ENCODE measurements around the gene ARHGEF7. TPM values are rescaled to one million over a fixed set of nuclear protein-coding genes. Genes with fewer than 3 reads are reported as not detected.

ARHGEF7 gene
- total RNA-seq, 1 donor from 2014 or later: 73.7 TPM

DNA sequence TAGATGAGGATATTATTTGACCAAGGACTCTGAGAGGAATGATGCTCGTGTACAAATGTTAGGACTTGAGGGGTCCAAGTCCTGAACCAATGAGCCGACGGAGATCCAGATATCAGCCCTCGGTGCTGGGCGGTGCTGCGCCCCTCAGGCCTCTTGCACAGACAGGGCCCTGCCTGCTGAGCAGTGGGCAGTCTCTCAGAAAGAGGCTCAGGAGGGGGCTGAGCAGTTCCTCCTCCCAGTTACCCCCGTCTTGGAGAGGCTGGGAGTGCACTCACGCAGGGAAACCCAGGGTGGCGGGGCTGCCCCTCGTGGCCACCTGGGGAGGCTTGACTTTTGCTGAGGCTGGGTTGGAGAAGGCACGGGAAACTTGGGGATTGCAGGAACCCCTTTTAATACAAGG is 223.7 kb downstream of the ARHGEF7 start:
- H3K27me3 Mint-ChIP-seq (ENCODE audit: low read depth, unreplicated experiment): peaks cover 3% of the 10 kb centered on the region
- peaks cover 26% of the 10 kb centered on the region for H3K36me3 Mint-ChIP-seq (ENCODE audit: low read depth, unreplicated experiment)
- H3K9me3 Mint-ChIP-seq (ENCODE audit: unreplicated experiment): peaks cover 15% of the 10 kb centered on the region
- Histone ChIP-seq H3K4me3 (ENCODE audit: insufficient read depth, low read depth, low read length) (no peak overlapping the region), H3K27me3 (ENCODE audit: insufficient read depth, low read length) (no peaks in the 10 kb centered on the region), H3K9me3 (ENCODE audit: insufficient read depth, low read depth, low read length) (no peaks in the 10 kb centered on the region), H4K20me1 (ENCODE audit: insufficient read depth, low read length) (no peaks in the 10 kb centered on the region), H2AFZ (ENCODE audit: low read depth, low read length) (no peak overlapping the region), H3K4me1 (ENCODE audit: insufficient read depth, low read length) (peaks cover 5% of the 10 kb centered on the region), H3K4me2 (ENCODE audit: low read length) (no peak overlapping the region), H3K9ac (ENCODE audit: low read length) (no peak overlapping the region), H3K79me2 (ENCODE audit: insufficient read depth, low read length) (no peaks in the 10 kb centered on the region), H3K36me3 (ENCODE audit: insufficient read depth, low read length) (no peaks in the 10 kb centered on the region), H3K27ac (ENCODE audit: low read depth, low read length) (no peak overlapping the region)
- FAIRE-seq: no peak
- no peak for TF ChIP-seq EZH2 (IDR thresholded peaks at IDR 0.05; ENCODE audit: insufficient read depth, low read length)
- TF ChIP-seq, protein P1, sequence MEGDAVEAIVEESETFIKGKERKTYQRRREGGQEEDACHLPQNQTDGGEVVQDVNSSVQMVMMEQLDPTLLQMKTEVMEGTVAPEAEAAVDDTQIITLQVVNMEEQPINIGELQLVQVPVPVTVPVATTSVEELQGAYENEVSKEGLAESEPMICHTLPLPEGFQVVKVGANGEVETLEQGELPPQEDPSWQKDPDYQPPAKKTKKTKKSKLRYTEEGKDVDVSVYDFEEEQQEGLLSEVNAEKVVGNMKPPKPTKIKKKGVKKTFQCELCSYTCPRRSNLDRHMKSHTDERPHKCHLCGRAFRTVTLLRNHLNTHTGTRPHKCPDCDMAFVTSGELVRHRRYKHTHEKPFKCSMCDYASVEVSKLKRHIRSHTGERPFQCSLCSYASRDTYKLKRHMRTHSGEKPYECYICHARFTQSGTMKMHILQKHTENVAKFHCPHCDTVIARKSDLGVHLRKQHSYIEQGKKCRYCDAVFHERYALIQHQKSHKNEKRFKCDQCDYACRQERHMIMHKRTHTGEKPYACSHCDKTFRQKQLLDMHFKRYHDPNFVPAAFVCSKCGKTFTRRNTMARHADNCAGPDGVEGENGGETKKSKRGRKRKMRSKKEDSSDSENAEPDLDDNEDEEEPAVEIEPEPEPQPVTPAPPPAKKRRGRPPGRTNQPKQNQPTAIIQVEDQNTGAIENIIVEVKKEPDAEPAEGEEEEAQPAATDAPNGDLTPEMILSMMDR (IDR thresholded peaks at IDR 0.05; ENCODE audit: insufficient read depth, low read depth, low read length): no peak
- no peak for DNase-seq (ENCODE audit: low read depth)
- H3K4me1 Mint-ChIP-seq (ENCODE audit: low read depth, unreplicated experiment): peaks cover 15% of the 10 kb centered on the region
- H3K4me3 Mint-ChIP-seq (ENCODE audit: unreplicated experiment): no peak overlapping the region
- no peak overlapping the region for H3K27ac Mint-ChIP-seq (ENCODE audit: unreplicated experiment)

DNA sequence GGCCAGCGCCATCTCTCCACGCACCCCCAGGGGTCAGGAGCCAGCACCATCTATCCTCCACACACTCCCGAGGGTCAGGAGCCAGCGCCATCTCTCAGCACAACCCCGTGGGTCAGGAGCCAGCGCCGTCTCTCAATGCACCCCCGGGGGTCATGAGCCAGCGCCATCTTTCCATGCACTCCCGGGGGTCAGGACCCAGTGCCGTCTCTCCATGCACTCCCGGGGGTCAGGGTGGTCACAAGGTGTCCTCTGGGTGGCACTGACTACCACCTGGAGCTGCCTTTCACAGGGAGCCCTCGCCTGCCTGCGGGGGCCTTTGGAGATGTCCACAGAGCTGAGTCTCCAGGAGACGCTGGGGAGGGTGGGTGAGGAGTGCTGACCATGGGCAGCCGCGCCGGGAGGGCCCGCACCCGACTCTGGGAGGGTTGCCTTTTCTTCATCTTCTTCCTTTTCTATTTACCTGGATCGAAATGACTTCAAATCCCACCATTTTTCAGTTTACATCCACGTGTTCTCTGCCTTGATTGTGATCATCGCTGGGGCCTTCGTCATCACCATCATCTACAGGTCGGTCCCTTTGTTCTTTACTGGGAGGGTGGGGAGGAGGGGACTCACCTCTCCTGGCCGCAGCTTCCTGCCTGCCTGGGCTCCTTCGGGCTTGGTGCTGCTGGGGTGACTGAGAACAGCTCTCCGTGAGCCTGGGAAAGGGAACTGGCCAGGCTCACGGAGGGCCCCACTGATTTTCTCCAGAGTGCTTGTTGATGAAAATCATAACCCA is 224.4 kb downstream of the ARHGEF7 start:
- H3K79me2 ChIP-seq (ENCODE audit: insufficient read depth, low read length): no peaks in the 10 kb centered on the region
- no peak overlapping the region for H3K4me3 Mint-ChIP-seq (ENCODE audit: unreplicated experiment)
- no peak for FAIRE-seq

More for the DNA sequence above, 224.4 kb downstream of the ARHGEF7 start:
- Mint-ChIP-seq H3K4me1 (ENCODE audit: low read depth, unreplicated experiment) (peaks cover 16% of the 10 kb centered on the region), H3K9me3 (ENCODE audit: unreplicated experiment) (peaks cover 10% of the 10 kb centered on the region), H3K27me3 (ENCODE audit: low read depth, unreplicated experiment) (peaks cover 3% of the 10 kb centered on the region), H3K36me3 (ENCODE audit: low read depth, unreplicated experiment) (peaks cover 24% of the 10 kb centered on the region), H3K27ac (ENCODE audit: unreplicated experiment) (no peak overlapping the region)
- Histone ChIP-seq H3K4me1 (ENCODE audit: insufficient read depth, low read length) (peaks cover 5% of the 10 kb centered on the region), H3K27me3 (ENCODE audit: insufficient read depth, low read length) (no peaks in the 10 kb centered on the region), H3K36me3 (ENCODE audit: insufficient read depth, low read length) (no peaks in the 10 kb centered on the region), H4K20me1 (ENCODE audit: insufficient read depth, low read length) (no peaks in the 10 kb centered on the region), H3K27ac (ENCODE audit: low read depth, low read length) (no peak overlapping the region), H3K9ac (ENCODE audit: low read length) (no peak overlapping the region), H3K9me3 (ENCODE audit: insufficient read depth, low read depth, low read length) (no peaks in the 10 kb centered on the region), H3K4me3 (ENCODE audit: insufficient read depth, low read depth, low read length) (no peak overlapping the region), H2AFZ (ENCODE audit: low read depth, low read length) (no peak overlapping the region), H3K4me2 (ENCODE audit: low read length) (no peak overlapping the region)
- TF ChIP-seq, protein P1 (IDR thresholded peaks at IDR 0.05; ENCODE audit: insufficient read depth, low read depth, low read length): no peak
- no peak for TF ChIP-seq EZH2 (IDR thresholded peaks at IDR 0.05; ENCODE audit: insufficient read depth, low read length)
- no peak for DNase-seq (ENCODE audit: low read depth)
